Measurements from ENCODE around the gene SLC4A11.

DNA sequence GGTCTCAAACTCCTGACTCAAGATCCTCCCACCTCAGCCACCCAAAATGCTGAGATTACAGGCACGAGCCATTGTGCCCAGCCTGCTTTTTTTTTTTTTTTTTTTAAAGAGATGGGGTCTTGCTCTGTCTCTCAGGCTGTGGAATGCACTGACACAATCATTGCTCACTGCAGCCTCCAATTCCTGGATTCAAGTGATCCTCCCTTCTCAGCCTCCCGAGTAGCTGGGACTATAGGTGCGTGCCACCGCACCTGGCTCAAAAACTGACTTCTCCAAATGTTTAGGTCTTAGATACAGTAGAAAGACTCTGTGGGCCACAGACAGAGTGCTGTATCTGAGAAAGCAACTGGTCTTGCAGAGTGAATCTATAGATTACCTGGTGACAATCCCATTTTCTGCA lies 31.1 kb upstream of the SLC4A11 start:
- TF ChIP-seq CTCF (IDR thresholded peaks at IDR 0.05; ENCODE audit: low read depth, low read length) (no peak), EZH2phosphoT487 (IDR thresholded peaks at IDR 0.05; ENCODE audit: low read depth) (no peak)
